NCI-H82 treated with DMSO at 0.1 percent for 48 hours (cell line): Measurements from ENCODE around the gene TMCO2.
"Not testable (repeated sequence)": the region's sequence is repeated elsewhere in the genome, so short reads cannot be mapped to it uniquely, and the experiment has no call there.

Experiments used
- DNase-seq: peaks from one replicate; lab custom pipeline; 2025; ENCODE audit not compliant: unreplicated experiment; lab: John Stamatoyannopoulos, UW

Gene TMCO2

GRCh38 chr1:40247655-40248054, at the start of gene TMCO2:
TSS of gene TMCO2 (plus strand) at chr1:40247937. CDS start at chr1:40247994, 57 bp downstream.
- no peak for DNase-seq

- DNase-seq, result no peak
Observed at GRCh38 chr1:40199126-40199525, 48.6 kb upstream of the TMCO2 start.

- DNase-seq, result no peak
Observed at GRCh38 chr1:40204856-40205255, 42.9 kb upstream of the TMCO2 start.

GRCh38 chr1:40210511-40211204, 37.1 kb upstream of the TMCO2 start:
- no peak for DNase-seq

- no peak for DNase-seq
Observed at GRCh38 chr1:40218333-40218732, 29.4 kb upstream of the TMCO2 start.

GRCh38 chr1:40221471-40221905, 26.2 kb upstream of the TMCO2 start:
- not testable (repeated sequence) for DNase-seq

- DNase-seq, result no peak
Observed at GRCh38 chr1:40221977-40222772, 25.6 kb upstream of the TMCO2 start.

GRCh38 chr1:40224040-40224439, 23.7 kb upstream of the TMCO2 start:
- DNase-seq, result no peak

- DNase-seq, result no peak
Observed at GRCh38 chr1:40226192-40226591, 21.5 kb upstream of the TMCO2 start.

- DNase-seq, result no peak
Observed at GRCh38 chr1:40232444-40232843, 15.3 kb upstream of the TMCO2 start.

- no peak for DNase-seq
Observed at GRCh38 chr1:40239626-40240025, 8.1 kb upstream of the TMCO2 start.

- DNase-seq, result no peak
Observed at GRCh38 chr1:40240390-40240789, 7.3 kb upstream of the TMCO2 start.

- no peak for DNase-seq
Observed at GRCh38 chr1:40241362-40241761, 6.4 kb upstream of the TMCO2 start.

GRCh38 chr1:40243351-40243750, 4.4 kb upstream of the TMCO2 start:
- no peak for DNase-seq

- DNase-seq, result no peak
Observed at GRCh38 chr1:40244138-40244744, 3.5 kb upstream of the TMCO2 start.

- DNase-seq, result peak; percentile 42
Observed at GRCh38 chr1:40245686-40246085, 2.1 kb upstream of the TMCO2 start.

- no peak for DNase-seq
Observed at GRCh38 chr1:40248412-40248811, 675 bp downstream of the TMCO2 start.

- no peak for DNase-seq
Observed at GRCh38 chr1:40251456-40251855, 3.7 kb downstream of the TMCO2 start.

- DNase-seq, result no peak
Observed at GRCh38 chr1:40252601-40253000, 4.9 kb downstream of the TMCO2 start.

- no peak for DNase-seq
Observed at GRCh38 chr1:40255231-40255630, 7.5 kb downstream of the TMCO2 start.

- DNase-seq, result no peak
Observed at GRCh38 chr1:40256401-40257084, 8.8 kb downstream of the TMCO2 start.
